H1 (cell line): ENCODE data around the gene PRADC1. TPM values are rescaled to one million over a fixed set of nuclear protein-coding genes. Genes with fewer than 3 reads are reported as not detected.

Source experiments
- CHD7 ChIP-seq: fragments of 300-600 bp; sonication (generic); IDR thresholded peaks from 2 replicates; pipeline ENCODE4 v1.7.1; 2012; ENCODE audit warnings: low read length, moderate library complexity, mild to moderate bottlenecking, inconsistent platforms; ENCODE audit not compliant: insufficient replicate concordance
- CREB1 ChIP-seq: IDR thresholded peaks from 2 replicates; pipeline ENCODE4 v1.6.1; 2012; ENCODE audit warnings: inconsistent platforms
- E2F6 ChIP-seq: IDR thresholded peaks from 2 replicates; pipeline ENCODE4 v1.6.1; 2012; ENCODE audit warnings: inconsistent platforms
- RBBP5 ChIP-seq: IDR thresholded peaks from 2 replicates; pipeline ENCODE4 v1.7.1; 2012; ENCODE audit warnings: low read depth, mild to moderate bottlenecking, inconsistent platforms, low read length, moderate library complexity, borderline replicate concordance
- TEAD4 ChIP-seq: IDR thresholded peaks from 2 replicates; pipeline ENCODE4 v1.6.1; 2012; ENCODE audit warnings: low read depth, low read length, inconsistent platforms, mixed read lengths
- polyA plus RNA-seq, 7 experiments: library from polyadenylated mRNA; depleted of rRNA in 3 of 7; stranded (reverse) in 5 of 7; unstranded in 2 of 7; fragments of >200 nt in 5 of 7; fragments of 200-250 nt in 2 of 7; gene quantifications; 1 replicate in 5 of 7; 2 replicates in 1 of 7; 4 replicates in 1 of 7; pipeline versions ENCODE4 v1.2.1 to v1.2.3, GENCODE V29; 2011 to 2013; ENCODE audit warnings: missing spikeins in 2 of 7, mixed read lengths in 2 of 7
- total RNA-seq: library from RNA; stranded (reverse); fragmentation: NEBNext Ultra II Directional; extraction: Animal tissue kit (Norgen Biotek cat#: 25700); gene quantifications from 2 replicates; pipeline ENCODE4 v1.2.1, GENCODE V29; 2021

The PRADC1 gene
- total and polyA plus RNA-seq, 2 of the 8 experiments (the other 6 are each of a cell fraction or from before 2014, with no cell fraction given), result 8.9 to 13.1 TPM

- TF ChIP-seq CHD7 (no peak), TEAD4 (no peak), RBBP5 (no peak), CREB1 (no peak), E2F6 (no peak)
- TF ChIP-seq, all 59 proteins: peak for 0
These were observed 26.2 kb upstream of the PRADC1 start (continued) for GRCh38 chr2:73259276-73259675.
